Measurements from ENCODE around the gene FRK.

Gene FRK

DNA sequence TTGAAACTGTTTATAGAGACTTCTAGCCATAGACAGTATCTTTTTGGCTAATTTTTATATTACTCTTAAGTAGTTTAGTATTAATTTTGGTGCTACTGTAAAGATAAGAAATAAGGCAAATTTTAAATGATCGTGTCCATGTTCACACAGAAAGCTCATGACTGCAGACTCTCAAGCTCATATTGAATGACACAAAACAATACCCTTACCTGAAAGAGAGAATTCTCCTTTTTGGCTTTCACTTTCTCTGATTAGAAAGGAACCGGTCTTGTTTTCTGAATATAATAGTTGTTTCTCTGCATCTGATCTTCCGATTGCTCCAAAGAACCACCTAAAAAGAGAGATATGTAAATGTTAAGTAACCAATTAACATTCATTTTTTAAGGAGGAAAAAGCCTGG lies 57.0 kb downstream of the FRK start:
- DNase-seq (ENCODE audit: extremely low read depth, insufficient read length) = peak; percentile 43
- TF ChIP-seq, protein P1, sequence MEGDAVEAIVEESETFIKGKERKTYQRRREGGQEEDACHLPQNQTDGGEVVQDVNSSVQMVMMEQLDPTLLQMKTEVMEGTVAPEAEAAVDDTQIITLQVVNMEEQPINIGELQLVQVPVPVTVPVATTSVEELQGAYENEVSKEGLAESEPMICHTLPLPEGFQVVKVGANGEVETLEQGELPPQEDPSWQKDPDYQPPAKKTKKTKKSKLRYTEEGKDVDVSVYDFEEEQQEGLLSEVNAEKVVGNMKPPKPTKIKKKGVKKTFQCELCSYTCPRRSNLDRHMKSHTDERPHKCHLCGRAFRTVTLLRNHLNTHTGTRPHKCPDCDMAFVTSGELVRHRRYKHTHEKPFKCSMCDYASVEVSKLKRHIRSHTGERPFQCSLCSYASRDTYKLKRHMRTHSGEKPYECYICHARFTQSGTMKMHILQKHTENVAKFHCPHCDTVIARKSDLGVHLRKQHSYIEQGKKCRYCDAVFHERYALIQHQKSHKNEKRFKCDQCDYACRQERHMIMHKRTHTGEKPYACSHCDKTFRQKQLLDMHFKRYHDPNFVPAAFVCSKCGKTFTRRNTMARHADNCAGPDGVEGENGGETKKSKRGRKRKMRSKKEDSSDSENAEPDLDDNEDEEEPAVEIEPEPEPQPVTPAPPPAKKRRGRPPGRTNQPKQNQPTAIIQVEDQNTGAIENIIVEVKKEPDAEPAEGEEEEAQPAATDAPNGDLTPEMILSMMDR (IDR thresholded peaks at IDR 0.05; ENCODE audit: insufficient read depth, low read length, poor library complexity, severe bottlenecking) = no peak

DNA sequence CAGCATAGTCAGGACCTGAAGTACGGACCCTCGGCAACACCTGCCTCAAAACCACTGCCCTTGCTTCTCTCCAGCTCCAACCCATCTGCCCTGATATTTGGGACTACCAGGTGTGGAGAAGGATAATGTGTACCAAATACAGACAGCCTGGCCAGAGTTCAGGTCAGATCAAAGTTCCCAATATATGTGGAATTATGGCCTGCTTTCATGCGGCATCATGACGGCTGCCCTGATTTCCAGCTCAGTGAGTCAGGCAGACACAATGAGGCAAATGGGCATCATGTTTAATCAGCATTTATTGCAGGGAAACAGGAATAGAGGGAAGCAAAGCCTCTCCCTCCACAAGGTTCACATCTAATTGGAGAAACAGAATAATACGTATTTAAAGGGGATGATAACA lies 57.9 kb downstream of the FRK start:
- DNase-seq (ENCODE audit: extremely low read depth, insufficient read length) = no peak
- Histone ChIP-seq H3K36me3 (ENCODE audit: control insufficient read depth, insufficient read depth, low read length) (no peaks in the 10 kb centered on the region; the same call in none of the 2 replicates), H3K4me3 (replicated peaks; ENCODE audit: low read depth, low read length) (no peak overlapping the region), H3K27me3 (replicated peaks; ENCODE audit: control insufficient read depth, insufficient read depth, low read length) (no peaks in the 10 kb centered on the region)
- TF ChIP-seq, protein P1 (IDR thresholded peaks at IDR 0.05; ENCODE audit: insufficient read depth, low read length, poor library complexity, severe bottlenecking) = no peak

More for the DNA sequence above, 57.0 kb downstream of the FRK start:
- H3K27me3 ChIP-seq (replicated peaks; ENCODE audit: control insufficient read depth, insufficient read depth, low read length) = no peaks in the 10 kb centered on the region
- H3K36me3 ChIP-seq (ENCODE audit: control insufficient read depth, insufficient read depth, low read length) = no peaks in the 10 kb centered on the region; the same call in none of the 2 replicates
- no peak overlapping the region for H3K4me3 ChIP-seq (replicated peaks; ENCODE audit: low read depth, low read length)

DNA sequence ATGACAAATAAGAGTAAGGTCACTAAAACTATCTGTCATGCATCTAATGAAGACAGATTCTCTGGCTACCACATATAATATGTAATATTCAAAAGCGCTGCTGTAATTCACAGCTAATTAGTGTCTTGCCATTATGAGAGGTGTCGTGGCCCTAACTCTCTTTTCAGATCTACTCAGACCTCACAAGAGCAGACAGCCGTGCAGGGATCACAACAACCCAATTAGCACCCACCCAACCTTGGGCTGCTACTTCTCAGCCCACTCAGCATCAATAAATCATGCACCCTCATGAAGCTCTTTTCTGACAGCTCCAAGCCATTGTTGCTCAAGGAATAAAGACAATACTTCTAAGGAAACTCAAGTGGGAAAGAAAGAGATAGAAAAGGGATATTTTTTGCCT lies 61.5 kb downstream of the FRK start:
- DNase-seq (ENCODE audit: extremely low read depth, insufficient read length) = no peak
- Histone ChIP-seq H3K4me3 (replicated peaks; ENCODE audit: low read depth, low read length) (no peak overlapping the region), H3K27me3 (replicated peaks; ENCODE audit: control insufficient read depth, insufficient read depth, low read length) (no peaks in the 10 kb centered on the region), H3K36me3 (ENCODE audit: control insufficient read depth, insufficient read depth, low read length) (no peaks in the 10 kb centered on the region; the same call in none of the 2 replicates)
- TF ChIP-seq, protein P1 (IDR thresholded peaks at IDR 0.05; ENCODE audit: insufficient read depth, low read length, poor library complexity, severe bottlenecking) = no peak

DNA sequence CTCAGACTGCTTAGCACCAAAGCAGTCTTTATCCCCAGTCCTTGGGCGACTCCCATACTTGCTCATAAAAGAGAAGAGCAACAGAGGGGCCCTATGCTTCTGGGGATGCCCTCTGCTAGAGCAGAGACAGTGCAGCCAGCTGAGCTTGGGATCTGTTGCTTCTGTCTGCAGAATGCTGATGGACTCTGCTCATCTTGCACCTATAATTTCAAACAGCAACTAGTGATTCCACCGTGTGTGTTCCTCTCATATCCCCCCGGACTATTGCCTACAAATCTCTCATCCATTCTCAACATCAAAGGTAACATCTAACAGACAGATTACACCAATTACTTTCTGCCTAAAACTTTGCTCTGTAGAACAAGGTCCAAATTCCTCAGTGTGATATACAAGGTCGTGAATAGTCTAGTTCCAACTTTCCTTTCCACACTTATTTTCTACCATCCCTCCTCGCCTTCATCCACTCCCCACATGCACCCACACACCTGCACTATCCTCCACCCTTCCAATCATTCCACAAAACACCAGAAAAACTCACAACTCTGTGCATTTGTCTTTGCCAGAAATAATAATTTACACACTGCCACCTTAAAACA lies 62.6 kb downstream of the FRK start:
- Histone ChIP-seq H3K4me3 (replicated peaks; ENCODE audit: low read depth, low read length) (no peak overlapping the region), H3K27me3 (replicated peaks; ENCODE audit: control insufficient read depth, insufficient read depth, low read length) (no peaks in the 10 kb centered on the region), H3K36me3 (ENCODE audit: control insufficient read depth, insufficient read depth, low read length) (no peaks in the 10 kb centered on the region; the same call in none of the 2 replicates)
- TF ChIP-seq, protein P1 (IDR thresholded peaks at IDR 0.05; ENCODE audit: insufficient read depth, low read length, poor library complexity, severe bottlenecking) = no peak
- no peak for DNase-seq (ENCODE audit: extremely low read depth, insufficient read length)

DNA sequence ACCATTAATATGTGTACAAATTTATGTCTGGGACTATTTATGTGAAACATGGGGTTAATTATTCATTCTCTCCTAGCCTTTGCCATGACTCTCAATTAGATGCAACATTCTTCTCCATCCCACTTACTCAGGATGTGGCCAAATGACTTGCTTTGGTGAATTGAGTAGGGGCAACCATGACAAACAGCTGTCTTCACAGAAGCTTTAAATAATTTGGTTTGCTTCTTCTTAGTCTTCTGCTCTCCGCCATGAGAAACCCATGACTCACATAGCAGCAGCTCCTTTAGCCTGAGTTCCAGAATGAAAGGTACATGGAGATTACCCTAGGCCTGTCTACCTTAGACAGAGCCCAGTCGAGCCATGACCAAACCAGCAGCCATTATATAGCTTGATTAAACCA lies 74.7 kb downstream of the FRK start:
- H3K36me3 ChIP-seq (ENCODE audit: control insufficient read depth, insufficient read depth, low read length) = no peaks in the 10 kb centered on the region
- TF ChIP-seq, protein P1 (IDR thresholded peaks at IDR 0.05; ENCODE audit: insufficient read depth, low read length, poor library complexity, severe bottlenecking) = no peak
- no peak overlapping the region for H3K4me3 ChIP-seq (replicated peaks; ENCODE audit: low read depth, low read length)
- no peaks in the 10 kb centered on the region for H3K27me3 ChIP-seq (replicated peaks; ENCODE audit: control insufficient read depth, insufficient read depth, low read length)
- no peak for DNase-seq (ENCODE audit: extremely low read depth, insufficient read length)

DNA sequence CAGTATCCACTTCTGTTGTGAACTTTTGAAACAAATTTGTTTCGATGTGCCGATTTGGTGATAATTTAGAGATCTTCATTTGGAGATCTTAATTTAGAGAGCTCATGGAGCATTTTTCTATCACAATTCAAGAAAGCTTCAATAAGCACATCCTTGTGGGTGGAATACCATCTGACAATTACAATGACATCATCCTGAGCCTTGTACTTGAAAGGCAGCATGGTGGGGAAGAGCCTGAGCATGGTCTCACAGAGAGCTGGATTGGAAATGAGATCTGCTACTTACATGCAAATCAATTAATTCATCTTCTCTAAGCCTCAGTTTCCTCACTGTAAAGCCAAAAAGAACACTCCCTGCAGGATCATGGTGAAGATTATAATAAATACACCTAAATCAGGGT lies 75.9 kb downstream of the FRK start:
- Histone ChIP-seq H3K4me3 (replicated peaks; ENCODE audit: low read depth, low read length) (no peak overlapping the region), H3K27me3 (replicated peaks; ENCODE audit: control insufficient read depth, insufficient read depth, low read length) (no peaks in the 10 kb centered on the region), H3K36me3 (ENCODE audit: control insufficient read depth, insufficient read depth, low read length) (no peaks in the 10 kb centered on the region)
- DNase-seq (ENCODE audit: extremely low read depth, insufficient read length) = no peak
- TF ChIP-seq, protein P1 (IDR thresholded peaks at IDR 0.05; ENCODE audit: insufficient read depth, low read length, poor library complexity, severe bottlenecking) = no peak

All from GM06990 (cell line).